Pancreas (tissue), 10 donors: ENCODE results near the gene SHQ1. TPM values are rescaled to one million over a fixed set of nuclear protein-coding genes. Genes with fewer than 3 reads are reported as not detected.

Source experiments
- ATAC-seq, 4 donors: fragments of 200-7000 bp; cut with Tn5 transposase; one replicate each; pipeline versions ENCODE4 v1.8.0 to v1.9.1; 2020; ENCODE audit warnings: mild to moderate bottlenecking in 4 of 4, moderate library complexity in 4 of 4
- DNase-seq, 6 donors: peaks; one replicate each; pipeline ENCODE4 v3.0.0-alpha.2; 2020
- FAIRE-seq: peaks from 2 replicates; lab custom pipeline; 2012; peaks lifted over from hg19 to GRCh38; lab: Jason Lieb, UNC
- H3K27ac ChIP-seq, 4 donors: fragments of 200-600 bp; sonication (generic); 1 replicate in 3 of 4; 2 replicates in 1 of 4; pipeline versions ENCODE4 v1.5.0 to v1.8.0; 2020
- H3K27me3 ChIP-seq, 4 donors: fragments of 200-600 bp; one replicate each; pipeline ENCODE4 v1.8.0; 2021
- H3K36me3 ChIP-seq, 3 donors: fragments of 200-600 bp; sonication (generic) in 1 of 3; one replicate each; pipeline versions ENCODE4 v1.5.0 to v1.8.0; 2020 to 2021
- H3K4me1 ChIP-seq, 3 donors: fragments of 200-600 bp; one replicate each; pipeline ENCODE4 v1.8.0; 2021
- H3K4me3 ChIP-seq, 4 donors: fragments of 200-600 bp; sonication (generic) in 2 of 4; one replicate each; pipeline versions ENCODE4 v1.5.0 to v1.8.0; 2020 to 2021
- H3K9me3 ChIP-seq, 4 donors: fragments of 200-600 bp; one replicate each; pipeline ENCODE4 v1.8.0; 2021
- WGBS, 2 donors: extraction: QIAGEN DNeasy Blood & Tissue Kit; methylation state at CpG; one replicate each; pipeline ENCODE4 v1.1.7; 2013; 5-methylcytosine and 5-hydroxymethylcytosine counted together
- intact Hi-C, 3 donors: fragments of 100-400 bp; cut with DNase I; formaldehyde crosslinking; loops; one replicate each; pipeline versions ENCODE4 v1.11.1 to v1.14.2; 2022
- polyA plus RNA-seq, 2 donors: library from polyadenylated mRNA; stranded (reverse); fragments of 200-250 nt; gene quantifications; one replicate each; pipeline ENCODE4 v1.2.3, GENCODE V29; 2013
- total RNA-seq, 6 donors: library from RNA; stranded (reverse); fragmentation: NEBNext Ultra II Directional in 4 of 6; extraction: Animal tissue kit (Norgen Biotek cat#: 25700) in 4 of 6; gene quantifications; one replicate each; pipeline versions ENCODE4 v1.2.1 to v1.2.4, GENCODE V29; 2021 to 2023
- TF ChIP-seq, protein P1 (sequence below), 4 donors: fragments of 200-600 bp; sonication (generic) in 3 of 4; IDR thresholded peaks; one replicate each; pipeline versions ENCODE4 v1.5.0 to v1.8.0; 2021; ENCODE audit warnings: antibody characterized with exemption in 4 of 4
- donor health status: healthy with polysubstance abuse.
- donor health status: DM: no; HTN: no; CAD: no; lungs with moderate emphysema.
- donor health status: DM: no; HTN: no; CAD: no.
- donor health status: control.
- donor health status: control.
- donor health status: Bipolar disorder and iron deficiency.
- donor health status: DM: yes; HTN: yes; CAD: no.
- donor health status: DM: no; HTN: no; CAD: no.
- donor health status: DM: no; HTN: no; CAD: no.
- donor health status: DM: yes; HTN: yes; CAD: no.

The SHQ1 gene
- total and polyA plus RNA-seq, 8 donors = 4.1 to 13.4 (median 7.9) TPM

DNA sequence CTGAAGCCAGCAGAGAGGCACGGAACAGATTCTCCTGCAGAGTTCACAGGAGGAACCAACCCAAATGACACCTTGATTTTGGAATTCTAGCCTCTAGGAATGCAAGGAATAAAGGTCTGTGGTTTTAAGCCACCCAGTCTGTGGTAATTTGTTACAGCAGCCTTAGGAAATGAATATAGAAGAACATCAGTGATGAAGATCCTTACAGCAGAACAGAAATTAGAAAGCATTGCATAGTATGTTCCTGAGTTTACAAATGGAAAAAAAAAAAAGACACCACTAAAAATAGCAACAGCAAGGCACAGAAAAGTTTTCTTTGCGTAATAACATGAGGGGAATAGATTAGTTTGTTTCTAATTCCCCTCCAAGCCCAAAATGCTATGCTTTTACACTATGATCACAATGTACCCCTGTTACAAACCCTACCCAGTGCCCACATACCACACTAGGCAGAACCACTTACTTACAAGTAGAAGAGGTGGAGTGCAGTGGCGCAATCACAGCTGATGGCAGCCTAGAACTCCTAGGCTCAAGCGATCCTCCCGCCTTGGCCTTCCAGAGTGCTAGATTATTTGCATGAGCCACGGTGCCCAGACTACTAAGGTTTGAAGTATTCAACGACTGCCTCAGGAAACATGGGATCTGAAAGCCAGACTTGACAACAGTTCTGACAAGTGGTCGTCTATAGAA, 84.3 kb downstream of the SHQ1 start:
- FAIRE-seq = no peak
- no peak for DNase-seq
- H3K9me3 ChIP-seq = no peaks in the 10 kb centered on the region
- ATAC-seq = no peak
- TF ChIP-seq, protein P1, sequence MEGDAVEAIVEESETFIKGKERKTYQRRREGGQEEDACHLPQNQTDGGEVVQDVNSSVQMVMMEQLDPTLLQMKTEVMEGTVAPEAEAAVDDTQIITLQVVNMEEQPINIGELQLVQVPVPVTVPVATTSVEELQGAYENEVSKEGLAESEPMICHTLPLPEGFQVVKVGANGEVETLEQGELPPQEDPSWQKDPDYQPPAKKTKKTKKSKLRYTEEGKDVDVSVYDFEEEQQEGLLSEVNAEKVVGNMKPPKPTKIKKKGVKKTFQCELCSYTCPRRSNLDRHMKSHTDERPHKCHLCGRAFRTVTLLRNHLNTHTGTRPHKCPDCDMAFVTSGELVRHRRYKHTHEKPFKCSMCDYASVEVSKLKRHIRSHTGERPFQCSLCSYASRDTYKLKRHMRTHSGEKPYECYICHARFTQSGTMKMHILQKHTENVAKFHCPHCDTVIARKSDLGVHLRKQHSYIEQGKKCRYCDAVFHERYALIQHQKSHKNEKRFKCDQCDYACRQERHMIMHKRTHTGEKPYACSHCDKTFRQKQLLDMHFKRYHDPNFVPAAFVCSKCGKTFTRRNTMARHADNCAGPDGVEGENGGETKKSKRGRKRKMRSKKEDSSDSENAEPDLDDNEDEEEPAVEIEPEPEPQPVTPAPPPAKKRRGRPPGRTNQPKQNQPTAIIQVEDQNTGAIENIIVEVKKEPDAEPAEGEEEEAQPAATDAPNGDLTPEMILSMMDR (IDR thresholded peaks at IDR 0.05) = no peak
- H3K4me3 ChIP-seq = no peak overlapping the region
- intact Hi-C loops = no loop called here
- H3K4me1 ChIP-seq = no peaks in the 10 kb centered on the region
- no peaks in the 10 kb centered on the region for H3K36me3 ChIP-seq
- WGBS, 2 donors = 90 to 92% methylated on average over 8 of the region's 8 CpGs
- H3K27ac ChIP-seq = no peak overlapping the region
- no peaks in the 10 kb centered on the region for H3K27me3 ChIP-seq

DNA sequence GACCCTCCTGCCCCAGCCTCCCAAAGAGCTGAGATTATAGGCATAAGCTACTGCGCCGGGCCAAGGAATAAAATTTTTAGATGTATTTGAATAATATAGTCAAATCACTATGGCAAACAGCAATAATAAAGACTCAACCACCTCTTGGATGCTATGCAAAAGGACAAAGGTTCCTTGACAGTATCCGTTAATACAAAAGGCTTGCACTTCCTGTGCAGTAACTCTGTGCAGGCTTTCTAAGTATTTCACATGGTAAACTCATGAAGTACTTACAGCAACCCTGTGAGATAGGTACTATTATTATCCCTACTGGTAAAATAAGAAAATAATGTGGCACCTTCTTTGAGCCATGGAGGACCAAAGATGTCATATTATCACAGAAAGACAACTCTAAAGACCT, 86.8 kb downstream of the SHQ1 start:
- H3K36me3 ChIP-seq = no peaks in the 10 kb centered on the region
- ATAC-seq (no peak), DNase-seq (no peak), FAIRE-seq (no peak)
- H3K27me3 ChIP-seq = no peaks in the 10 kb centered on the region
- TF ChIP-seq, protein P1 (IDR thresholded peaks at IDR 0.05) = no peak
- intact Hi-C loops = no loop called here
- no peak overlapping the region for H3K27ac ChIP-seq
- H3K4me3 ChIP-seq = no peak overlapping the region
- H3K4me1 ChIP-seq = no peaks in the 10 kb centered on the region
- 97% methylated on average over 3 of the region's 3 CpGs for WGBS, 2 donors
- no peaks in the 10 kb centered on the region for H3K9me3 ChIP-seq

DNA sequence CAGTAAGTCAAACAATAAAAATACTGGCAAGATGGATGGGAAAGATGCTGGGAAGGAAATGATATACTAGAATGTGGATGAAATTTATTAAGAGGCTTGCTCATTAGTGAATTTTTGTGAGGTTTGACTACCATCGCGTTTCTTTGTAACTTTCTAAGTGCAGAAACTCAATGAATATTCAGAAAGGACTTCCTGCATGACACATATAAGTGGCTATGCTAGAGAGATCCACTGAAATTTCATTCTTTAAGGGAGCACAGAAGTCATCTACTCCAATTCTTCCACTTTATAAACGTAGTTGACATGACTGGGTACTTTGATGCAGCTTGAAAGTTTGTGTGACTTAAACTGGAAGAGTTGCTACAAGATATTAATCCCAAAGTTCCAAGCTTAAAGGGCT, 88.0 kb downstream of the SHQ1 start:
- 79 to 85% methylated on average over 3 of the region's 3 CpGs for WGBS, 2 donors
- TF ChIP-seq, protein P1 (IDR thresholded peaks at IDR 0.05) = no peak
- no peaks in the 10 kb centered on the region for H3K9me3 ChIP-seq
- H3K4me3 ChIP-seq = no peak overlapping the region
- no peak for DNase-seq
- no peak overlapping the region for H3K27ac ChIP-seq
- no peaks in the 10 kb centered on the region for H3K36me3 ChIP-seq
- no peak for FAIRE-seq
- no peaks in the 10 kb centered on the region for H3K4me1 ChIP-seq
- no peaks in the 10 kb centered on the region for H3K27me3 ChIP-seq
- intact Hi-C loops = no loop called here
- ATAC-seq = no peak

DNA sequence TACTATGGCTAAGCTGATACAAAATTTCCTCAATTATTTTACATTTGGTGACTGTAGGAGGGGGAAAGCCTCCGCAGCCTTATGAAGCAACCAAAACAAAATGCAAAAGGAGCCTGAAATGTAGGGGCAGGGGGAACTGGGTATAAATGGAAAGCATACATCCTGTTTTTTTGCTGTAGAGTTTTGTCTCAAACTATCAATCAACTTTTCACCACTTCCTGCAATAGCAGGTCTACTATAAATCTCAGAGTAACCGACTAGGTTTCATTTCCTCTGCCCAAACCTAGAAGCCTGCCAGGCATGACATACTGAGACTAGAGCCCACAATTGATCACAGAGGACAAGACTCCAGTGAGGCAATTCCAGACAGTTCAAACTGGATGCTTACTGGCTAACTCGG, 91.3 kb downstream of the SHQ1 start:
- H3K27ac ChIP-seq = no peak overlapping the region
- intact Hi-C loops = no loop called here
- no peaks in the 10 kb centered on the region for H3K36me3 ChIP-seq
- no peaks in the 10 kb centered on the region for H3K4me1 ChIP-seq
- peak in 2 of 4 donors; percentile 38 to 46 for ATAC-seq
- 80 to 85% methylated on average over 3 of the region's 3 CpGs for WGBS, 2 donors
- no peak overlapping the region for H3K4me3 ChIP-seq
- DNase-seq = no peak
- no peak for FAIRE-seq
- H3K9me3 ChIP-seq = no peaks in the 10 kb centered on the region
- no peaks in the 10 kb centered on the region for H3K27me3 ChIP-seq
- TF ChIP-seq, protein P1 (IDR thresholded peaks at IDR 0.05) = no peak

DNA sequence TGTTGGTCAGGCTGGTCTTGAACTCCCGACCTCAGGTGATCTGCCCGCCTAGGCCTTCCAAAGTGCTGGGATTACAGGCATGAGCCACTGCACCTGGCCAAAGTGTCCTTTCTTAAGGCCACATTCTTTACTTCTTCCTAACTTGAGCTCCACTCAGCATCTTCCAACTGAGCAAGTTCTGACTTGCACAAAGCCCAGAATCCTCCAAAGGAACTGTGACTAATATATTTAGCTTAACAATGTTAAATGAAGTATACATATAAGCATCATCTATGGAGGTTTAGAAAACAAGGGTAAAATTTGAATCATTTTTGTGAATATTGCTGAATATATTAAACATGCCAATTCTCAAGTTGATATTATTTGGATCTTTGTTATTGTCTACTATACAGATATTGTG, 93.7 kb downstream of the SHQ1 start:
- no peak overlapping the region for H3K4me3 ChIP-seq
- TF ChIP-seq, protein P1 (IDR thresholded peaks at IDR 0.05) = no peak
- H3K36me3 ChIP-seq = no peaks in the 10 kb centered on the region

More for the DNA sequence above, 93.7 kb downstream of the SHQ1 start:
- ATAC-seq = no peak
- no peaks in the 10 kb centered on the region for H3K4me1 ChIP-seq
- H3K27me3 ChIP-seq = no peaks in the 10 kb centered on the region
- H3K9me3 ChIP-seq = no peaks in the 10 kb centered on the region
- H3K27ac ChIP-seq = no peak overlapping the region
- 92 to 100% methylated on average over 2 of the region's 2 CpGs for WGBS, 2 donors
- DNase-seq = no peak
- FAIRE-seq = no peak
- intact Hi-C loops = no loop called here
